GM23338 (cell line): ENCODE measurements around the gene POU1F1. TPM values are rescaled to one million over a fixed set of nuclear protein-coding genes. Genes with fewer than 3 reads are reported as not detected.

ENCODE experiments used
- ATAC-seq: fragments of 200-7000 bp; cut with Tn5 transposase; 3 replicates; pipeline ENCODE4 v1.9.1; 2020
- DNase-seq: peaks from one replicate; pipeline ENCODE4 v3.0.0-alpha.2; 2015; ENCODE audit warnings: low spot score
- H2AFZ ChIP-seq: fragments of 200-600 bp; sonication (generic); 2 replicates; pipeline ENCODE4 v1.8.0; 2016; ENCODE audit warnings: antibody characterized with exemption, mild to moderate bottlenecking, moderate library complexity
- H3F3A ChIP-seq: fragments of 200-600 bp; sonication (generic); replicated peaks from 2 replicates; pipeline ENCODE4 v1.8.0; 2017; ENCODE audit warnings: antibody characterized with exemption, mixed run types, low read depth
- H3K27ac ChIP-seq: fragments of 200-600 bp; sonication (generic); 2 replicates; pipeline ENCODE4 v1.6.1; 2016; ENCODE audit warnings: low read depth
- H3K27me3 ChIP-seq: fragments of 200-600 bp; sonication (generic); 2 replicates; pipeline ENCODE4 v1.8.0; 2016; ENCODE audit warnings: mild to moderate bottlenecking, mixed run types, moderate library complexity; ENCODE audit not compliant: insufficient read depth
- H3K36me3 ChIP-seq: fragments of 200-600 bp; sonication (generic); 2 replicates; pipeline ENCODE4 v1.8.0; 2016; ENCODE audit warnings: mild to moderate bottlenecking; ENCODE audit not compliant: insufficient read depth
- H3K4me1 ChIP-seq: fragments of 200-600 bp; sonication (generic); 2 replicates; pipeline ENCODE4 v1.8.0; 2016; ENCODE audit warnings: mild to moderate bottlenecking, moderate library complexity; ENCODE audit not compliant: insufficient read depth
- H3K4me2 ChIP-seq: fragments of 200-600 bp; sonication (generic); 2 replicates; pipeline ENCODE4 v1.7.1; 2017; ENCODE audit warnings: mixed run types
- H3K4me3 ChIP-seq: fragments of 200-600 bp; sonication (generic); 2 replicates; pipeline ENCODE4 v1.6.1; 2016; ENCODE audit warnings: mixed run types
- H3K79me2 ChIP-seq: fragments of 200-600 bp; sonication (generic); replicated peaks from 2 replicates; pipeline ENCODE4 v1.8.0; 2017; ENCODE audit warnings: mild to moderate bottlenecking; ENCODE audit not compliant: insufficient read depth
- H3K9me2 ChIP-seq: fragments of 200-600 bp; sonication (generic); 2 replicates; pipeline ENCODE4 v1.8.0; 2017; ENCODE audit not compliant: insufficient read depth
- H4K20me1 ChIP-seq: fragments of 200-600 bp; sonication (generic); replicated peaks from 2 replicates; pipeline ENCODE4 v1.8.0; 2017; ENCODE audit warnings: mild to moderate bottlenecking; ENCODE audit not compliant: insufficient read depth
- H3K27ac Mint-ChIP-seq: 2 replicates; pipeline ENCODE4 v1.8.0; 2020; ENCODE audit warnings: inconsistent platforms, mild to moderate bottlenecking, moderate library complexity, mixed read lengths
- H3K27me3 Mint-ChIP-seq: 3 replicates; pipeline ENCODE4 v1.8.0; 2022; ENCODE audit warnings: low read depth, mild to moderate bottlenecking, moderate library complexity, mixed read lengths, inconsistent platforms; ENCODE audit not compliant: insufficient read depth, poor library complexity
- H3K36me3 Mint-ChIP-seq: 3 replicates; pipeline ENCODE4 v1.8.0; 2021; ENCODE audit warnings: low read depth, mild to moderate bottlenecking, inconsistent platforms, moderate library complexity, mixed read lengths
- H3K4me1 Mint-ChIP-seq: 3 replicates; pipeline ENCODE4 v1.8.0; 2020; ENCODE audit warnings: mild to moderate bottlenecking, inconsistent platforms, mixed read lengths
- H3K4me3 Mint-ChIP-seq: 3 replicates; pipeline ENCODE4 v1.8.0; 2021; ENCODE audit warnings: moderate library complexity, mild to moderate bottlenecking, inconsistent platforms, mixed read lengths
- H3K9me3 Mint-ChIP-seq: 3 replicates; pipeline ENCODE4 v1.8.0; 2020; ENCODE audit warnings: moderate library complexity, mild to moderate bottlenecking, inconsistent platforms, mixed read lengths
- EZH2 ChIP-seq: fragments of 200-600 bp; sonication (generic); IDR thresholded peaks from one replicate; pipeline ENCODE4 v1.8.0; 2017; ENCODE audit warnings: antibody characterized with exemption, mild to moderate bottlenecking, low read depth; ENCODE audit not compliant: unreplicated experiment
- EZH2phosphoT487 ChIP-seq: fragments of 200-600 bp; sonication (generic); IDR thresholded peaks from one replicate; pipeline ENCODE4 v1.8.1; 2018; ENCODE audit warnings: antibody characterized with exemption; ENCODE audit not compliant: unreplicated experiment
- POLR2AphosphoS5 ChIP-seq: IDR thresholded peaks from 2 replicates; pipeline ENCODE4 v1.6.1; 2016; ENCODE audit warnings: antibody characterized with exemption, low read depth
- STAT1 ChIP-seq: IDR thresholded peaks from one replicate; pipeline ENCODE4 v1.6.1; 2016; ENCODE audit warnings: antibody characterized with exemption; ENCODE audit not compliant: unreplicated experiment
- ZNF114 ChIP-seq: fragments of 250-450 bp; sonication (Bioruptor Pico); IDR thresholded peaks from 2 replicates; pipeline ENCODE4 v1.5.0; 2020; ENCODE audit warnings: mild to moderate bottlenecking, moderate library complexity
- ZNF331 ChIP-seq: fragments of 250-450 bp; sonication (Bioruptor Pico); IDR thresholded peaks from 2 replicates; pipeline ENCODE4 v1.5.0; 2020; ENCODE audit warnings: low read depth, mild to moderate bottlenecking, moderate library complexity
- polyA plus RNA-seq: library from polyadenylated mRNA; unstranded; fragments of >200 nt; fragmentation: Nextera tagmentation; extraction: Ambion mirVana; gene quantifications from 2 replicates; pipeline ENCODE4 v1.2.1, GENCODE V29; 2016
- total RNA-seq: library from RNA; depleted of rRNA; stranded (reverse); fragments of >200 nt; shearing (Covaris generic); gene quantifications from 2 replicates; pipeline ENCODE4 v1.2.3, GENCODE V29; 2014
- TF ChIP-seq, protein P1 (sequence below), 2 experiments: fragments of 200-600 bp in 1 of 2; sonication (generic) in 1 of 2; conservative IDR thresholded peaks; 2 replicates each; pipeline versions ENCODE4 v1.5.1 to v1.6.1; 2016 to 2017; ENCODE audit warnings: antibody characterized with exemption in 2 of 2, low read depth in 2 of 2, mild to moderate bottlenecking in 2 of 2, moderate library complexity in 1 of 2
- TF ChIP-seq, protein P2 (sequence below): fragments of 250-450 bp; sonication (Bioruptor Pico); IDR thresholded peaks from 2 replicates; pipeline ENCODE4 v1.5.0; 2020; ENCODE audit warnings: mild to moderate bottlenecking, moderate library complexity

Gene POU1F1
- total and polyA plus RNA-seq, 2 experiments from 2014 or later, result not detected

DNA sequence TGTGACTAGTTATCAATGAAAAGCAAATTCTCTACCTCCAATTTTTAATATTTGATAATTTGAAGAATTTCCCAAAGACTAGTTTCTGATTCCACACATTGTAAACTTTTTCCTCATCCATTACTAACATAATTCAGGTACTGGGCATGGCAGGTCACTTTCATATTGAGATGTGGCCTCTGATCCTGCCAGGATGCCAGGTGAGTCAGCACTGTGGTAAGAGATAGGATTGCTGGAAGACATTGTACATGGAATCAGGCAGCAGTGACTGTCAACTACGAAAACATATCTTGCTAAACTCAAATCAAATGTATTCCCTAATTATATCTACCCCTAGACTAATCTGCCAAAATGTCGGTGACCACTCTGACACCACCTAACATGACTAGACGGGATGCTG is 33.2 kb upstream of the POU1F1 start (continued):
- TF ChIP-seq, protein P1, sequence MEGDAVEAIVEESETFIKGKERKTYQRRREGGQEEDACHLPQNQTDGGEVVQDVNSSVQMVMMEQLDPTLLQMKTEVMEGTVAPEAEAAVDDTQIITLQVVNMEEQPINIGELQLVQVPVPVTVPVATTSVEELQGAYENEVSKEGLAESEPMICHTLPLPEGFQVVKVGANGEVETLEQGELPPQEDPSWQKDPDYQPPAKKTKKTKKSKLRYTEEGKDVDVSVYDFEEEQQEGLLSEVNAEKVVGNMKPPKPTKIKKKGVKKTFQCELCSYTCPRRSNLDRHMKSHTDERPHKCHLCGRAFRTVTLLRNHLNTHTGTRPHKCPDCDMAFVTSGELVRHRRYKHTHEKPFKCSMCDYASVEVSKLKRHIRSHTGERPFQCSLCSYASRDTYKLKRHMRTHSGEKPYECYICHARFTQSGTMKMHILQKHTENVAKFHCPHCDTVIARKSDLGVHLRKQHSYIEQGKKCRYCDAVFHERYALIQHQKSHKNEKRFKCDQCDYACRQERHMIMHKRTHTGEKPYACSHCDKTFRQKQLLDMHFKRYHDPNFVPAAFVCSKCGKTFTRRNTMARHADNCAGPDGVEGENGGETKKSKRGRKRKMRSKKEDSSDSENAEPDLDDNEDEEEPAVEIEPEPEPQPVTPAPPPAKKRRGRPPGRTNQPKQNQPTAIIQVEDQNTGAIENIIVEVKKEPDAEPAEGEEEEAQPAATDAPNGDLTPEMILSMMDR (conservative IDR thresholded peaks at IDR 0.05; ENCODE audit: low read depth in 2 of 2), result no peak
- TF ChIP-seq EZH2 (no peak), EZH2phosphoT487 (no peak), POLR2AphosphoS5 (no peak), STAT1 (no peak), ZNF331 (no peak), ZNF114 (CRISPR knock-in tag) (no peak)
- TF ChIP-seq, protein P2, sequence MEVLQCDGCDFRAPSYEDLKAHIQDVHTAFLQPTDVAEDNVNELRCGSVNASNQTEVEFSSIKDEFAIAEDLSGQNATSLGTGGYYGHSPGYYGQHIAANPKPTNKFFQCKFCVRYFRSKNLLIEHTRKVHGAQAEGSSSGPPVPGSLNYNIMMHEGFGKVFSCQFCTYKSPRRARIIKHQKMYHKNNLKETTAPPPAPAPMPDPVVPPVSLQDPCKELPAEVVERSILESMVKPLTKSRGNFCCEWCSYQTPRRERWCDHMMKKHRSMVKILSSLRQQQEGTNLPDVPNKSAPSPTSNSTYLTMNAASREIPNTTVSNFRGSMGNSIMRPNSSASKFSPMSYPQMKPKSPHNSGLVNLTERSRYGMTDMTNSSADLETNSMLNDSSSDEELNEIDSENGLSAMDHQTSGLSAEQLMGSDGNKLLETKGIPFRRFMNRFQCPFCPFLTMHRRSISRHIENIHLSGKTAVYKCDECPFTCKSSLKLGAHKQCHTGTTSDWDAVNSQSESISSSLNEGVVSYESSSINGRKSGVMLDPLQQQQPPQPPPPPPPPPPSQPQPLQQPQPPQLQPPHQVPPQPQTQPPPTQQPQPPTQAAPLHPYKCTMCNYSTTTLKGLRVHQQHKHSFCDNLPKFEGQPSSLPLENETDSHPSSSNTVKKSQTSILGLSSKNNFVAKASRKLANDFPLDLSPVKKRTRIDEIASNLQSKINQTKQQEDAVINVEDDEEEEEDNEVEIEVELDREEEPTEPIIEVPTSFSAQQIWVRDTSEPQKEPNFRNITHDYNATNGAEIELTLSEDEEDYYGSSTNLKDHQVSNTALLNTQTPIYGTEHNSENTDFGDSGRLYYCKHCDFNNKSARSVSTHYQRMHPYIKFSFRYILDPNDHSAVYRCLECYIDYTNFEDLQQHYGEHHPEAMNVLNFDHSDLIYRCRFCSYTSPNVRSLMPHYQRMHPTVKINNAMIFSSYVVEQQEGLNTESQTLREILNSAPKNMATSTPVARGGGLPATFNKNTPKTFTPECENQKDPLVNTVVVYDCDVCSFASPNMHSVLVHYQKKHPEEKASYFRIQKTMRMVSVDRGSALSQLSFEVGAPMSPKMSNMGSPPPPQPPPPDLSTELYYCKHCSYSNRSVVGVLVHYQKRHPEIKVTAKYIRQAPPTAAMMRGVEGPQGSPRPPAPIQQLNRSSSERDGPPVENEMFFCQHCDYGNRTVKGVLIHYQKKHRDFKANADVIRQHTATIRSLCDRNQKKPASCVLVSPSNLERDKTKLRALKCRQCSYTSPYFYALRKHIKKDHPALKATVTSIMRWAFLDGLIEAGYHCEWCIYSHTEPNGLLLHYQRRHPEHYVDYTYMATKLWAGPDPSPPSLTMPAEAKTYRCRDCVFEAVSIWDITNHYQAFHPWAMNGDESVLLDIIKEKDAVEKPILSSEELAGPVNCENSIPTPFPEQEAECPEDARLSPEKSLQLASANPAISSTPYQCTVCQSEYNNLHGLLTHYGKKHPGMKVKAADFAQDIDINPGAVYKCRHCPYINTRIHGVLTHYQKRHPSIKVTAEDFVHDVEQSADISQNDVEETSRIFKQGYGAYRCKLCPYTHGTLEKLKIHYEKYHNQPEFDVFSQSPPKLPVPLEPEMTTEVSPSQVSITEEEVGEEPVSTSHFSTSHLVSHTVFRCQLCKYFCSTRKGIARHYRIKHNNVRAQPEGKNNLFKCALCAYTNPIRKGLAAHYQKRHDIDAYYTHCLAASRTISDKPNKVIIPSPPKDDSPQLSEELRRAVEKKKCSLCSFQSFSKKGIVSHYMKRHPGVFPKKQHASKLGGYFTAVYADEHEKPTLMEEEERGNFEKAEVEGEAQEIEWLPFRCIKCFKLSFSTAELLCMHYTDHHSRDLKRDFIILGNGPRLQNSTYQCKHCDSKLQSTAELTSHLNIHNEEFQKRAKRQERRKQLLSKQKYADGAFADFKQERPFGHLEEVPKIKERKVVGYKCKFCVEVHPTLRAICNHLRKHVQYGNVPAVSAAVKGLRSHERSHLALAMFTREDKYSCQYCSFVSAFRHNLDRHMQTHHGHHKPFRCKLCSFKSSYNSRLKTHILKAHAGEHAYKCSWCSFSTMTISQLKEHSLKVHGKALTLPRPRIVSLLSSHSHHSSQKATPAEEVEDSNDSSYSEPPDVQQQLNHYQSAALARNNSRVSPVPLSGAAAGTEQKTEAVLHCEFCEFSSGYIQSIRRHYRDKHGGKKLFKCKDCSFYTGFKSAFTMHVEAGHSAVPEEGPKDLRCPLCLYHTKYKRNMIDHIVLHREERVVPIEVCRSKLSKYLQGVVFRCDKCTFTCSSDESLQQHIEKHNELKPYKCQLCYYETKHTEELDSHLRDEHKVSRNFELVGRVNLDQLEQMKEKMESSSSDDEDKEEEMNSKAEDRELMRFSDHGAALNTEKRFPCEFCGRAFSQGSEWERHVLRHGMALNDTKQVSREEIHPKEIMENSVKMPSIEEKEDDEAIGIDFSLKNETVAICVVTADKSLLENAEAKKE, result no peak

DNA sequence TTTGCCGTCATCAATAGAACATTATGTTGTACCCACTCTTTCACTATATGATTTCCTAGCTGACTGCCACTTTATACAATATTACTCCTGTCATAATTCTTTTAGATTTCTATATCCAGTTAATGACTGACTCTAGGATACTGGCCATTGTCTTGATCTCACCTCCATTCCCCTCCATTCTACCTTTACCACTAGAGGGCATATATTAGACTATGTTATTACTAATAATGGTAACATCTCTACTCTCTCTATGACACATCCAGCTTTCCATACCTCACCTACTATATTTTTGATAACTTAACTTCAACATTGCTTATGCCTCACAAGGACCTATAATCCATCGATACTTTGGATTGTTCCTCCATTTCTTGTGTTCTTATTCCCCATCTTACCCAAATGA is 31.4 kb upstream of the POU1F1 start:
- H3K9me2 ChIP-seq, result no peaks in the 10 kb centered on the region
- no peak for TF ChIP-seq POLR2AphosphoS5
- TF ChIP-seq, protein P1 (conservative IDR thresholded peaks at IDR 0.05; ENCODE audit: low read depth in 2 of 2), result peak; percentile 46 to 59
- no peak overlapping the region for H3K27ac ChIP-seq
- peaks cover 4% of the 10 kb centered on the region; the same call in 2 of the 3 replicates for H3K4me1 Mint-ChIP-seq
- no peaks in the 10 kb centered on the region; the same call in 2 of the 3 replicates for H3K36me3 Mint-ChIP-seq
- peak overlapping the region; percentile 84 for H2AFZ ChIP-seq
- H4K20me1 ChIP-seq, result no peaks in the 10 kb centered on the region
- H3K27me3 Mint-ChIP-seq, result no peaks in the 10 kb centered on the region
- H3K27me3 ChIP-seq, result no peaks in the 10 kb centered on the region
- no peaks in the 10 kb centered on the region for H3F3A ChIP-seq
- no peaks in the 10 kb centered on the region for H3K4me1 ChIP-seq
- no peak overlapping the region for H3K4me3 ChIP-seq
- ATAC-seq (peak; percentile 51; the same call in 2 of the 3 replicates), DNase-seq (peak; percentile 49)
- H3K9me3 Mint-ChIP-seq, result no peaks in the 10 kb centered on the region; the same call in 2 of the 3 replicates
- H3K4me3 Mint-ChIP-seq, result no peak overlapping the region
- no peak overlapping the region for H3K4me2 ChIP-seq
- H3K27ac Mint-ChIP-seq, result no peak overlapping the region
- H3K36me3 ChIP-seq, result no peaks in the 10 kb centered on the region
- H3K79me2 ChIP-seq, result no peaks in the 10 kb centered on the region
